Measurements from ENCODE around the gene SLX4IP. TPM values are rescaled to one million over a fixed set of nuclear protein-coding genes. Genes with fewer than 3 reads are reported as not detected.

SLX4IP gene
- total and polyA plus RNA-seq, 2 donors (not counting 1 experiment from before 2014, with no cell fraction given): 1.9 to 8.1 TPM

GRCh38 chr20:10634211-10634610, 199.1 kb downstream of the SLX4IP start:
- peaks cover 27% of the 10 kb centered on the region for H3K4me1 ChIP-seq (ENCODE audit: control insufficient read depth, extremely low read depth, insufficient read depth, low read length)
- H2AFZ ChIP-seq (ENCODE audit: low read length): no peak overlapping the region
- no peaks in the 10 kb centered on the region for H3K27me3 ChIP-seq (ENCODE audit: control insufficient read depth, insufficient read depth, low read length)
- H3K4me3 ChIP-seq (replicated peaks in 1 of 4; ENCODE audit: control extremely low read depth in 1 of 4, insufficient read depth in 1 of 4, low read depth in 3 of 4, low read length in 4 of 4): no peak overlapping the region
- H4K20me1 ChIP-seq (ENCODE audit: control insufficient read depth, extremely low read depth, insufficient read depth, low read length): no peaks in the 10 kb centered on the region
- H3K36me3 ChIP-seq (ENCODE audit: control insufficient read depth, insufficient read depth, low read length): peaks cover 5% of the 10 kb centered on the region
- TF ChIP-seq EZH2 (IDR thresholded peaks at IDR 0.05; ENCODE audit: low read length, missing control alignments): no peak
- TF ChIP-seq CTCF (conservative IDR thresholded peaks at IDR 0.05 in 1 of 2, IDR thresholded peaks at IDR 0.05 in 1 of 2; ENCODE audit: low read depth in 1 of 2, low read length in 2 of 2): no peak
- H3K4me2 ChIP-seq (ENCODE audit: extremely low read depth, insufficient read depth, low read length): no peak overlapping the region
- no peaks in the 10 kb centered on the region for H3K9me3 ChIP-seq (ENCODE audit: control insufficient read depth, insufficient read depth, low read depth, low read length)
- no peak for DNase-seq (ENCODE audit: low read depth in 2 of 2)
- no peak overlapping the region for H3K9ac ChIP-seq (ENCODE audit: insufficient read depth, low read length)
- no peaks in the 10 kb centered on the region for H3K79me2 ChIP-seq (ENCODE audit: control insufficient read depth, insufficient read depth, low read length)
- no peak overlapping the region for H3K27ac ChIP-seq (ENCODE audit: insufficient read depth, low read length)

- Histone ChIP-seq H3K4me3 (replicated peaks in 1 of 4; ENCODE audit: control extremely low read depth in 1 of 4, insufficient read depth in 1 of 4, low read depth in 3 of 4, low read length in 4 of 4) (no peak overlapping the region), H4K20me1 (ENCODE audit: control insufficient read depth, extremely low read depth, insufficient read depth, low read length) (no peaks in the 10 kb centered on the region), H3K79me2 (ENCODE audit: control insufficient read depth, insufficient read depth, low read length) (no peaks in the 10 kb centered on the region), H2AFZ (ENCODE audit: low read length) (no peak overlapping the region), H3K27ac (ENCODE audit: insufficient read depth, low read length) (no peak overlapping the region), H3K4me1 (ENCODE audit: control insufficient read depth, extremely low read depth, insufficient read depth, low read length) (peaks cover 27% of the 10 kb centered on the region), H3K9ac (ENCODE audit: insufficient read depth, low read length) (no peak overlapping the region), H3K36me3 (ENCODE audit: control insufficient read depth, insufficient read depth, low read length) (peaks cover 9% of the 10 kb centered on the region), H3K27me3 (ENCODE audit: control insufficient read depth, insufficient read depth, low read length) (no peaks in the 10 kb centered on the region), H3K4me2 (ENCODE audit: extremely low read depth, insufficient read depth, low read length) (peak overlapping the region; percentile 38), H3K9me3 (ENCODE audit: control insufficient read depth, insufficient read depth, low read depth, low read length) (no peaks in the 10 kb centered on the region)
- DNase-seq (ENCODE audit: low read depth in 2 of 2): peak; percentile 54 to 82
- TF ChIP-seq CTCF (conservative IDR thresholded peaks at IDR 0.05 in 1 of 2, IDR thresholded peaks at IDR 0.05 in 1 of 2; ENCODE audit: low read depth in 1 of 2, low read length in 2 of 2) (no peak), EZH2 (IDR thresholded peaks at IDR 0.05; ENCODE audit: low read length, missing control alignments) (no peak)
Observed at GRCh38 chr20:10634683-10635411, 199.7 kb downstream of the SLX4IP start.

- H3K4me2 ChIP-seq (ENCODE audit: extremely low read depth, insufficient read depth, low read length): peak overlapping the region; percentile 38
- DNase-seq (ENCODE audit: low read depth in 2 of 2): no peak
- H2AFZ ChIP-seq (ENCODE audit: low read length): no peak overlapping the region
- TF ChIP-seq EZH2 (IDR thresholded peaks at IDR 0.05; ENCODE audit: low read length, missing control alignments) (no peak), CTCF (conservative IDR thresholded peaks at IDR 0.05 in 1 of 2, IDR thresholded peaks at IDR 0.05 in 1 of 2; ENCODE audit: low read depth in 1 of 2, low read length in 2 of 2) (no peak)
- peaks cover 12% of the 10 kb centered on the region for H3K36me3 ChIP-seq (ENCODE audit: control insufficient read depth, insufficient read depth, low read length)
- no peaks in the 10 kb centered on the region for H3K27me3 ChIP-seq (ENCODE audit: control insufficient read depth, insufficient read depth, low read length)
- H3K27ac ChIP-seq (ENCODE audit: insufficient read depth, low read length): no peak overlapping the region
- no peaks in the 10 kb centered on the region for H3K79me2 ChIP-seq (ENCODE audit: control insufficient read depth, insufficient read depth, low read length)
- peaks cover 27% of the 10 kb centered on the region for H3K4me1 ChIP-seq (ENCODE audit: control insufficient read depth, extremely low read depth, insufficient read depth, low read length)
- no peaks in the 10 kb centered on the region for H4K20me1 ChIP-seq (ENCODE audit: control insufficient read depth, extremely low read depth, insufficient read depth, low read length)
- no peak overlapping the region for H3K4me3 ChIP-seq (replicated peaks in 1 of 4; ENCODE audit: control extremely low read depth in 1 of 4, insufficient read depth in 1 of 4, low read depth in 3 of 4, low read length in 4 of 4)
- no peaks in the 10 kb centered on the region for H3K9me3 ChIP-seq (ENCODE audit: control insufficient read depth, insufficient read depth, low read depth, low read length)
- H3K9ac ChIP-seq (ENCODE audit: insufficient read depth, low read length): no peak overlapping the region
Observed at GRCh38 chr20:10635476-10636208, 200.5 kb downstream of the SLX4IP start.
